Karpas-422 (cell line): ENCODE measurements around the gene LOC101059915.
"Not testable (repeated sequence)": the region's sequence is repeated elsewhere in the genome, so short reads cannot be mapped to it uniquely, and the experiment has no call there.

Source experiments
- DNase-seq: peaks from one replicate; pipeline ENCODE4 v3.0.0-alpha.2; 2015
- H2AFZ ChIP-seq: fragments of 200-600 bp; sonication (generic); 2 replicates; pipeline ENCODE4 v1.6.1; 2014; ENCODE audit warnings: antibody characterized with exemption, low read length, mixed read lengths
- H3K27ac ChIP-seq: fragments of 200-600 bp; sonication (generic); 2 replicates; pipeline ENCODE4 v1.5.1; 2014; ENCODE audit warnings: mild to moderate bottlenecking, low read length, moderate library complexity
- H3K27me3 ChIP-seq: fragments of 200-600 bp; sonication (generic); 2 replicates; pipeline ENCODE4 v1.6.1; 2014; ENCODE audit warnings: low read length, mixed read lengths
- H3K36me3 ChIP-seq: fragments of 200-600 bp; sonication (generic); 2 replicates; pipeline ENCODE4 v1.6.1; 2014; ENCODE audit warnings: low read length, mixed read lengths; ENCODE audit not compliant: insufficient read depth
- H3K4me1 ChIP-seq: fragments of 200-600 bp; sonication (generic); 2 replicates; pipeline ENCODE4 v1.6.1; 2014; ENCODE audit warnings: mild to moderate bottlenecking, low read length, mixed read lengths
- H3K4me2 ChIP-seq: fragments of 200-600 bp; sonication (generic); 2 replicates; pipeline ENCODE4 v1.6.1; 2014; ENCODE audit warnings: low read length, low read depth, mild to moderate bottlenecking; ENCODE audit not compliant: poor library complexity, severe bottlenecking
- H3K4me3 ChIP-seq: fragments of 200-600 bp; sonication (generic); 2 replicates; pipeline ENCODE4 v1.5.1; 2014; ENCODE audit warnings: mild to moderate bottlenecking, antibody characterized with exemption, low read length, mixed read lengths
- H3K79me2 ChIP-seq: fragments of 200-600 bp; sonication (generic); 2 replicates; pipeline ENCODE4 v1.6.1; 2014; ENCODE audit warnings: mild to moderate bottlenecking, low read length, mixed read lengths
- H3K9ac ChIP-seq: fragments of 200-600 bp; sonication (generic); 2 replicates; pipeline ENCODE4 v1.6.0; 2014; ENCODE audit warnings: low read length
- H3K9me2 ChIP-seq: fragments of 200-600 bp; sonication (generic), shearing (Covaris generic); replicated peaks from 2 replicates; pipeline ENCODE4 v1.6.0; 2014; ENCODE audit warnings: mild to moderate bottlenecking, low read length, moderate library complexity; ENCODE audit not compliant: insufficient read depth
- H3K9me3 ChIP-seq: fragments of 300-700, 200-600 bp; sonication (generic); 2 replicates; pipeline ENCODE4 v1.6.1; 2014; ENCODE audit warnings: low read length, mixed read lengths
- H4K20me1 ChIP-seq: fragments of 200-600 bp; sonication (generic); 2 replicates; pipeline ENCODE4 v1.6.1; 2014; ENCODE audit warnings: mild to moderate bottlenecking, antibody characterized with exemption, low read length, low read depth; ENCODE audit not compliant: insufficient read depth

LOC101059915 gene

DNA sequence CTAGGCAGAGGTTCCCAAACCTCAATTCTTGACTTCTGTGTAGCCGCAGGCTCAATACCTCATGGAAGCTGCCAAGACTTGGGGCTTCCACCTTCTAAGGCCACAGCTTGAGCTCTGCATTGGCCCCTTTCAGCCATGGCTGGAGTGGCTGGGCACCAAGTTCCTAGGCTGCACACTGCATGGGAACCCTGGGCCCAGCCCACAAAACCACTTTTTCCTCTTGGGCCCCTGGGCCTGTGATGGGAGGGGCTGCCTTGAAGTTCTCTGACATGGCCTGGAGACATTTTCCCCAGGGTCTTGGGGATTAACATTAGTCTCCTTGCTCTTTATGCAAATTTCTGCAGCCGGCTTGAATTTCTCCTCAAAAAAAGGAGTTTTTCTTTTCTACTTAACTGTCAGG, 14.0 kb upstream of the LOC101059915 start:
- Histone ChIP-seq H3K9me3 (no peaks in the 10 kb centered on the region), H3K4me3 (no peak overlapping the region), H4K20me1 (no peaks in the 10 kb centered on the region), H3K9ac (no peak overlapping the region), H3K36me3 (no peaks in the 10 kb centered on the region), H3K9me2 (no peaks in the 10 kb centered on the region), H3K79me2 (no peaks in the 10 kb centered on the region), H3K4me2 (peak overlapping the region; percentile 38), H3K27me3 (no peaks in the 10 kb centered on the region), H3K27ac (no peak overlapping the region), H2AFZ (no peak overlapping the region), H3K4me1 (peaks cover 12% of the 10 kb centered on the region)
- DNase-seq: peak; percentile 51

DNA sequence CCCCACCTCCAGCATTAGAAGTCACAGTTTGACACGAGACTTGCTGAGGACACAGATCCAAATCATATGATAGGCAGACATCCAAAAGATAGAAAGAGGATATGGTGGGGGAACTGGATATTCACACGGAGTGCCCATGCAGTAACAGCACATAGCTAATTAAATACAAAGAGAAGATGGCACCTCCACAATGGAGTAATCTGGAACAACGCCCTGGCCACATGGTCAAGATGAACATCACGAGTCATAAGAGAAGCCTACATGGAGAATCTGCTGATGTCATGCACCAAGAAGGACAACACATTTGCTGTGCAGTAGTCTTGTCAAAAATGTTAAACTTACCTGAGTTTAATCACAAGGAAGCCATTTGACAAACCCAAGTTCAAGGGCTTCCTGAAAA, 10.1 kb upstream of the LOC101059915 start:
- H3K9ac ChIP-seq: no peak overlapping the region
- no peaks in the 10 kb centered on the region for H3K79me2 ChIP-seq
- H3K36me3 ChIP-seq: no peaks in the 10 kb centered on the region
- no peak overlapping the region for H3K4me3 ChIP-seq
- no peak for DNase-seq
- H4K20me1 ChIP-seq: no peaks in the 10 kb centered on the region
- no peaks in the 10 kb centered on the region for H3K27me3 ChIP-seq
- peaks cover 10% of the 10 kb centered on the region for H3K4me1 ChIP-seq
- no peak overlapping the region for H3K27ac ChIP-seq
- H3K4me2 ChIP-seq: no peak overlapping the region
- H3K9me3 ChIP-seq: no peaks in the 10 kb centered on the region
- H2AFZ ChIP-seq: no peak overlapping the region
- H3K9me2 ChIP-seq: no peaks in the 10 kb centered on the region

DNA sequence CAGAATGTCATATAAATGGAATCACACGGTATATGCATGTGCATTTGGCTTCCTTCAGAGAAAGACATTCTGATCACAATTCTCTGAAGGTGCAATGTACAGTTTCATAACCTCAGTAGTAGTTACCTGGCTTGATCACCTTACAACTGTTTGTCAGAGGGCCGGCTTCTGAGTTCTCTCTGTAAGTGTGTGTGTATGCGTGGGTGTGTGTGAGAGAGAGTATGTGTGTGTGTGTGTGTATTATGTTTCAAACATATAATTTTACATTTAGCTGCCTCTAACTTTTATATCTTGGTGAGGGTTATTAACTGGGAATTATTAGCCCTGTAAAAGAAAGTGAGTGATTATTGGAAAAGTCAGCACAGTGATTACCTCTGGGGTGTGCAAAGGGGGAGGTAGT, 8.0 kb upstream of the LOC101059915 start:
- no peak overlapping the region for H3K9ac ChIP-seq
- no peaks in the 10 kb centered on the region for H4K20me1 ChIP-seq
- H3K4me3 ChIP-seq: no peak overlapping the region
- no peaks in the 10 kb centered on the region for H3K9me3 ChIP-seq
- H2AFZ ChIP-seq: no peak overlapping the region
- H3K79me2 ChIP-seq: no peaks in the 10 kb centered on the region
- no peak overlapping the region for H3K4me2 ChIP-seq
- no peaks in the 10 kb centered on the region for H3K9me2 ChIP-seq
- H3K27ac ChIP-seq: no peak overlapping the region
- H3K4me1 ChIP-seq: no peaks in the 10 kb centered on the region
- no peaks in the 10 kb centered on the region for H3K36me3 ChIP-seq
- H3K27me3 ChIP-seq: no peaks in the 10 kb centered on the region
- no peak for DNase-seq

DNA sequence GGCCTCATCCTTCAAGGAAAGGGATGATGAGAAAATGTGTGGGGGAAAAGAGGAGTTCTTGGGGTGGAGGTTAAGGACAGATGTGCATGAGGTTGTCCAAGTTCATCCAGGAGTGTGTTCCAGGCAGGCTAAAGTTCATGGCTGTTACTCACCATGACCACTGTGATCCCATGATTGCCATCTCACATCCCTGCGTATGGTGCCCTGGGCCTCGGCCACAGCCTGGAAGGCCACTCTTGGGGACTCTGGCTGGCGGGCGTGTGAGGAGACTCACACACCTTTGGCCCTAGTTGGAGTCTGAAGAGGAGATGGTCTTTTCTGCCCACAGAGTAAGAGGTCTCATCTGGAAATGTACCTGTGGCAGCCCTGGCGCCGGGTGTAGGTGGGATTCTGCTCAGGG, 7.4 kb upstream of the LOC101059915 start:
- Histone ChIP-seq H3K4me1 (no peaks in the 10 kb centered on the region), H4K20me1 (no peaks in the 10 kb centered on the region), H3K9ac (no peak overlapping the region)

GRCh38 chrX:71660562-71661416, 6.6 kb upstream of the LOC101059915 start:
- no peak for DNase-seq
- Histone ChIP-seq H3K79me2 (no peaks in the 10 kb centered on the region), H3K36me3 (no peaks in the 10 kb centered on the region), H3K9me3 (no peaks in the 10 kb centered on the region), H3K9ac (no peak overlapping the region), H3K4me2 (no peak overlapping the region), H3K9me2 (no peaks in the 10 kb centered on the region), H3K27ac (no peak overlapping the region), H3K4me3 (no peak overlapping the region), H3K27me3 (no peaks in the 10 kb centered on the region), H2AFZ (no peak overlapping the region), H4K20me1 (no peaks in the 10 kb centered on the region), H3K4me1 (no peaks in the 10 kb centered on the region)

More for the DNA sequence above, 7.4 kb upstream of the LOC101059915 start:
- Histone ChIP-seq H3K79me2 (no peaks in the 10 kb centered on the region), H3K9me2 (no peaks in the 10 kb centered on the region), H3K4me3 (no peak overlapping the region), H3K4me2 (no peak overlapping the region), H3K27me3 (no peaks in the 10 kb centered on the region), H3K9me3 (no peaks in the 10 kb centered on the region), H3K36me3 (no peaks in the 10 kb centered on the region), H3K27ac (no peak overlapping the region), H2AFZ (no peak overlapping the region)
- no peak for DNase-seq

- Histone ChIP-seq H3K27me3 (no peaks in the 10 kb centered on the region), H3K9me2 (no peaks in the 10 kb centered on the region), H3K4me1 (no peaks in the 10 kb centered on the region), H3K4me3 (no peak overlapping the region), H3K36me3 (no peaks in the 10 kb centered on the region), H3K9ac (no peak overlapping the region), H3K9me3 (no peaks in the 10 kb centered on the region), H2AFZ (no peak overlapping the region), H4K20me1 (no peaks in the 10 kb centered on the region), H3K4me2 (no peak overlapping the region), H3K27ac (no peak overlapping the region), H3K79me2 (no peaks in the 10 kb centered on the region)
- DNase-seq: no peak
Observed at GRCh38 chrX:71661919-71662318, 5.4 kb upstream of the LOC101059915 start.

DNA sequence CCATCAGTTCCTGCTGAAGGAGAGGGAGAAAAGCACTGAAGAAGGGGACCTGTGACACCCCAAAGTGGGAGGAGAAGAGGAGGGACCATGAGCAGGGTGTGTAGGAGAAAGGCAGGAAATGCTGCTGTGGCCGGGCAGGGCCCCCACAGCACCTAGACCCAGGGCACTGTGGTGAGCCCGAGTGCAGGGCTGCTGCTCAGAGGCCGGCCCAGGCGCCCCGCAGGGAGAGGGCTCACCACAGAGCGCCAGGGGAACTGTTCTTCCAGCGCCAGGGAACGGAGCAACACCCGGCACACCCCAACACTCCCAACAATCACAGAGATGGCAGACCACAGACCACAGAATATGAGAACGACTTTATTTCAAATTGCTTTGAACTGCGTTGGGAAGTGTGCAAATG, 4.7 kb upstream of the LOC101059915 start:
- not testable (repeated sequence) for H2AFZ ChIP-seq, DNase-seq

GRCh38 chrX:71663238-71663637, 4.1 kb upstream of the LOC101059915 start:
- H4K20me1 ChIP-seq, H3K9ac ChIP-seq, DNase-seq, H3K27ac ChIP-seq, H3K36me3 ChIP-seq, H3K4me2 ChIP-seq, H2AFZ ChIP-seq, H3K27me3 ChIP-seq, H3K4me3 ChIP-seq, H3K9me2 ChIP-seq, H3K9me3 ChIP-seq, H3K79me2 ChIP-seq, H3K4me1 ChIP-seq: not testable (repeated sequence)

More for the DNA sequence above, 4.7 kb upstream of the LOC101059915 start:
- not testable (repeated sequence) for H4K20me1 ChIP-seq, H3K27me3 ChIP-seq, H3K79me2 ChIP-seq, H3K4me3 ChIP-seq, H3K4me2 ChIP-seq, H3K9ac ChIP-seq, H3K4me1 ChIP-seq, H3K27ac ChIP-seq, H3K9me2 ChIP-seq, H3K9me3 ChIP-seq, H3K36me3 ChIP-seq
